IPS-NIHi7 (cell line): Measurements from ENCODE around the gene SLC16A3.
"Not testable (repeated sequence)": the region's sequence is repeated elsewhere in the genome, so short reads cannot be mapped to it uniquely, and the experiment has no call there.

Experiments
- DNase-seq: peaks from one replicate; pipeline ENCODE4 v3.0.0; 2012; ENCODE audit warnings: mixed read lengths; ENCODE audit errors: extremely low spot score

Gene SLC16A3

DNA sequence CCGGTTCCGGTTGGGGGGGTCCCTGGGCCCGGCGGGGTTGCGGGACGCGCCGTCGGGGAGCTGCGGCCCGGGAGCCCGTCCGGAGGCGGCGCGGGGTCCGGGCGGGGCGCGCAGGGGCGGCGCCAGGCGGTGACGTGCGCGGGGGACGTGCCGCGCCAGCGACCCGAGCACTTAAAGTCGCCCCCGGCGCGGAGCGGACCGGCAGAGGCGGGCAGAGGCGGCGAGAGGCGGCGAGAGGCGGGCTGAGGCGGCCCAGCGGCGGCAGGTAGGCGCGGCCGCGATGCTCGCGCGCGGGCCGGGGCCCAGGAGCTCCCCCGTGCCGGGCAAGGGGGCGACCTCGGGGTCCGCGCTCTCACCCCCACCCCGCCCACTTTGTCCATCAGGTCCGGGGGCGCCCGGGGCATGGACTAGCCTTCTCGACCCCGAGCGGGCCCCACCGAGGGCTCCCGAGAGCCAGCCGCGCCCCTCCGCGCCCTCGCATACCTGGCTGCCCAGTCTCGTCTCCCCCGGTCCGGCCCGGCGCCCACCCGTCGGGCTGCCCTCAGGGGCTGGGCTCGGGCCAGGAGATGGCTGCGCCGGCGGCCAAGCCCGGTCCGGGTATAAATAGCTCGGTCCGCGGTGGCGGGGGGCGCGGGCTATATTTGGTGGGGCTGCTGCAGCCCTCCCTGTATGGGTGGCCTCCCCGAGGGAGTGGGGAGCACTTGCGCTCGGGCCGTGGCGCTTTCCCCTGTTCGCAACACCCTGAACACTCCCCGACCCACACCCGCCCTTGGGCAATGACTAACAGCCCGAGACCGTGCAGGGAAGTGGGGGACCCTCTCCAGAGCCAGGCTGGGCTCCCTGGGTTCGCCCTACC is at the start of gene SLC16A3:
Gene SLC16A3 (plus strand): TSS at position 201 of the 856 bp plus-strand sequence. CDS start 6,967 bp downstream, outside the sequence.
- peak; percentile 79 for DNase-seq

DNA sequence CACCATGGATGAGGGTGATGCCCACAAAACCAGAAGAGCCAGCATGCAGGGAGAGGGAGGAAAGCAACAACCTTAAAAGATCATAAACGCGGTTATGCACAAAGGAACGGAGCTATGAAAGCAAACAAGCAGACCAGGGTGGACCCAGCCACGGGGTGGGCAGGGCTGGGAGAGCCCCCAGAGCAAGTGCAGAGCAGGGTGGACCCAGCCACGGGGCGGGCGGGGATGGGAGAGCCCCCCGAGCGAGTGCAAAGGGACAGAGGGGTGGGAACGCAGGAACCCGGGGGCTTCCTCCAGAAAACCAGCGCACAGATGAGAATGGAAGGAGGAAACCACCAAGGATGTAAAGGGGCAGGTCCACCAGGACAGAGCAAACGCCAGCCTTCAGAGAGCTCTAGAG is 49.4 kb upstream of the SLC16A3 start:
- DNase-seq: peak; percentile 3

DNA sequence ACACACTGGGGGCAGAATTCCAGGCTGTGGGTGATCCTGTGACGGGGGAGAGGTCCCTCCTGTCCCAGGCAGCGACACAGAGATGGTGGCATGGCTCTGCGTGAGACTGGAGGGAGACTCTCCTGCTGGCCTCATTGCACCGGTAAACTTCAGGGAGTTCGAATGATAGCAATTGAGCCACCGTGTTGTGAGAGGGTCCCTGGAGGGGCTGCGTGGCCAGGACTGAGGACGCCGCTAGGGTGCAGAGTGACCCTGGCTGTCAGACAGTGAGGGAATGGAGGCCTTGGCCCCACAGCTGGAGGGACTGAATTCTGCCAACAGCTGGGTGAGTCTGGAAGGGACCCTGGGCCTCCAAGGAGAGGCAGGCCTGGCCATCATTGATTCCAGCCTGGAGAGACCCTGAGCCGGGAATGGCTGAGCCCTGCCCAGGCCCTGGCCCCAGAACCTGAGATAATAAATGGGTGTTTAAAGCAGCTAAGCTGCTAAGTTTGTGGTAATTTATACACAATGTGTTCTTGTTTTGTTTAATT is 48.8 kb upstream of the SLC16A3 start:
- DNase-seq: peak; percentile 7

DNA sequence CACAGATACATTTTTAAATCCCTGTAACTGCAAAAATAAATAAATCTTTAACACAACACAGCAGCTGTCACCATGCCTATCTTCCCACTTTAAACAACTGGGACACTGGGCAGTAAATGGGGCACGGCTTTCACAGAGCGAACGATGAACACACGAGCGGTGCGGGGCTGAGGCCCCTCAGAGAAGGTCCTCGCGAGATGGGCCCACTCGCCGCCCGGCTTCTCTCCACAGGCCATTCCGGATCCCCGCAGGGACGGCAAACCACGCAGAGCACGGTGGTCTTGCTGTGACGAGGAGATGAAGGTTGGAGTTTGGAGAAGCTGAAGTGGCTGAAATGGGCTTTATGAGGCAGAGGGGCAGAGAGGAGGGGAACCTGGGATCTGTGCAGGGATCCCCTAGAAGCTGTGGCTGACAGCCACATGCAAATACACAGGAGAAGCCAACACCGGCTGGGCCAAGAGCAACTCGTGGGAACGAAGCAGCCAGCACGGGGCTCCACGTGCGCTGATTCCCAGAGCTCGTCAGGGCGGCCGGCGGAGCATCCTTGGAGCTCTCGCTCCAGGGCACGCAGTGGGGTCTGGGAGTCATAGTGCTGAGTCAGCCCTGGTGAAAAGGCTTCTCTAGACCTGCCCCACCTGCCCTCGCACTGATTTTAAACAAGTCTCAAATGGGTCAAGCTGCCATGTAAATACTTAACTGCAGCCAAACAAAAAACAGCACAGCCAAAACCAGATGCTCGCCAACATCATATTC is 47.9 kb upstream of the SLC16A3 start:
- DNase-seq: no peak

DNA sequence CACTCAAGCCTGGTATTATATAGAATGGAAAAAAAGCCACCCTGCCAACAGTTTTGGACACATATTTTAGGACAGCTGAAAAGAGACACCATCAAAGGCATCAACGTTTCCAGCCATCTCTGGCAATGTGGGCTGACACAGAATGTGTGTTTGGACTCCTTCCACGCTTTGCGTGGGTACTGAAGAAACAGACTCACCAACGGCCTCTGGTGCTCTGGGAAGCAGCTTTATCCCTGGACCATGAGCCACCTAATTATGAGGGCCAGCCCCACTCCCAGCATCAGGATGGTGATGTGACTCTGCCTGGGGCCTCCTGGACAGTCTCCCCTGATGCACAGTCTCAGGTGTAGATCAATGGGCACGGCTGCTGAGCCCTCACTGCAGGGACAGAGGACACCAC is 44.1 kb upstream of the SLC16A3 start:
- no peak for DNase-seq

DNA sequence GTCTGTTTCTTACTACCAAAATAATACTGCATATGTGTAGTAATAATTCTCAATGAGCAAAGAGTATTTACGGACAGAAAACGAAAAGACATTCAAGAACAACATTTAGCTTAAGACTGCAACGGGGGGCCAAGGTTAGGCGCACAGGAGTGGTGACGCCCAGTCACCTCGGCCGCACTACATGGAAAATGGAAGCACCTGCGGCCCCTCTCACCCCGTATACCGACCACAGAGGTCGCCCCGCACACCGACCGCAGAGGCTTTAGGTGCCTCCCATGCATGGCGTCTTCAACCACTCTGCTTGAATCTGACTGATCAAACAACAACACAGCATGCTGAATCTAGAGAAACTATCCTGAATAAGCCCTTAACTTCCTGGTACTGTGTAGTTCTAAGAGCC is 42.6 kb upstream of the SLC16A3 start:
- no peak for DNase-seq

DNA sequence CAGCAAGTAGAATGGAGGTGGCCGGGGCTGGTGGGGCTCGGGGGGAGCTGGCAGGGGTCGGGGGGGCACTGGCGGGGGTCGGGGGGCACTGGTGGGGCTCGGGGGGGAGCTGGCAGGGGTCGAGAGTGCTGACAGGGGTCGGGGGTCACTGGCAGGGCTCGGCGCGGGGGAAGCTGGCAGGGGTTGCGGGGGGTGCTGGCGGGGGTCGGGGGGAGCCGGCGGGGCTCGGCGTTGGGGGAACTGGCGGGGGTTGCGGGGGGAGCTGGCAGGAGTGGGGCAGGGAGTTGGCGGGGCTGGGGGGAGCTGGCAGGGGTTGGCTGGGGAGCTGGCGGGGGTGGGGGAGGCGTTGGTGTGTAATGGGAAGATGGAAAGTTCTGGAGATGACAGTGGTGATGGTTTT is 41.3 kb upstream of the SLC16A3 start:
- DNase-seq: no peak

DNA sequence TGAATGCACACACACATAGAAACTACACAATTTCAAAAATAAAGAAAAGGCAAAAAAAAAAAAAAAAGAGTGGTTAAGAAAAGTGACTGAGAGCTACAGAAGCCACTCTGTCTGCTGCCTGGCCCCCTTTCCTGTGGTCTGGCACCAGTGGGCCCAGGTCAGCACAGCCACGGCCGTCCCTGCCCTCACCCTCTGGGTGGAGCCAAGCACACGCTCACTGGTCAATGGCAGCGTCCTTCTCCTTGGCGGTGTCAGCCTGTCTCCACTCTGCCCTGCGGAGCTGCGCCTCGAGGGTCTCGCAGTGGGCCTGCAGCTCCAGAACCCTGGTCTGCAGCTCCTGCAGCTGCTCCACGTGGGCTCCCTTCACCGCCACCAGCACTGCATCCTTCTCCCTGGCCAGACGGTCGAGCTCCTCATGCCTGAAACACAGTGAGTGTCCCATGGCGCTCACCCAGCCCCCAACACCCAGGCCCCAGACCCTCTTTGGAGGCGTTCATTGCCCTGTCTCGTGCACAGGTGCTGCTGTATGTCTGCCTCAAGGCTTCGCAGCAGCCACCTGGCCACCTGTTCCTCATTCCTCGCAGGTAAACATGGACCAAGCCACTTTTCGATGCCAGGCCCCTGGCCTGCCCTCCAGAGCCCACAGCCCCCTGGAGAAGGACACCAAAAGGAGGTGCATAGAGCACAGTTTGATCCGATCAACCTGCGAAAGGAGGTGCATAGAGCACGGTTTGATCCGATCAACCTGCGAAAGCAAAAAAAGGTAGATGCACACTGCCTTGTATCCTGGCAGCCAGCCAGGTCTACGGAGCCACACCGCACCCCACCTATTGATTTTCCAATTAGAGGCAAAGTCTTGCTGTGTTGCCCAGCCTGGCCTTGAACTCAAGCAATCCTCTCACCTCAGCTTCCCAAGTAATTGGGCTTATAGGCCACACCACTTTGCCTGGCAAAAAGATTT is 40.6 kb upstream of the SLC16A3 start:
- DNase-seq: no peak

DNA sequence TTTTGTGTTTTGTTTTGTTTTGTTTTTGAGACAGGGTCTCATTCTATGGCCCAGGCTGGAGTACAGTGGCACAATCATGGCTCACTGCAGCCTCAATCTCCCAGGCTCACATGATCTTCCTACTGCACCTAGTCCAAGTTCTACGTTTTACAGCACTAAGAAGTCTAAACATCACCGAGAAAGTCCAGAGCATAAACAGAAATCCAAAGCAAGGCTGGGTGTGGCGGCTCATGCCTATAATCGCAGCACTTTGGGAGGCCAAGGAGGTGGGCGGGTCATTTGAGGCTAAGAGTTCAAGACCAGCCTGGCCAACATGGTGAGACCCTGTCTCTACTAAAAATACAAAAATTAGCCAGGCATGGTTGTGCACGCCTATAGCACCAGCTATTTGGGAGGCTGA is 35.8 kb upstream of the SLC16A3 start:
- not testable (repeated sequence) for DNase-seq

DNA sequence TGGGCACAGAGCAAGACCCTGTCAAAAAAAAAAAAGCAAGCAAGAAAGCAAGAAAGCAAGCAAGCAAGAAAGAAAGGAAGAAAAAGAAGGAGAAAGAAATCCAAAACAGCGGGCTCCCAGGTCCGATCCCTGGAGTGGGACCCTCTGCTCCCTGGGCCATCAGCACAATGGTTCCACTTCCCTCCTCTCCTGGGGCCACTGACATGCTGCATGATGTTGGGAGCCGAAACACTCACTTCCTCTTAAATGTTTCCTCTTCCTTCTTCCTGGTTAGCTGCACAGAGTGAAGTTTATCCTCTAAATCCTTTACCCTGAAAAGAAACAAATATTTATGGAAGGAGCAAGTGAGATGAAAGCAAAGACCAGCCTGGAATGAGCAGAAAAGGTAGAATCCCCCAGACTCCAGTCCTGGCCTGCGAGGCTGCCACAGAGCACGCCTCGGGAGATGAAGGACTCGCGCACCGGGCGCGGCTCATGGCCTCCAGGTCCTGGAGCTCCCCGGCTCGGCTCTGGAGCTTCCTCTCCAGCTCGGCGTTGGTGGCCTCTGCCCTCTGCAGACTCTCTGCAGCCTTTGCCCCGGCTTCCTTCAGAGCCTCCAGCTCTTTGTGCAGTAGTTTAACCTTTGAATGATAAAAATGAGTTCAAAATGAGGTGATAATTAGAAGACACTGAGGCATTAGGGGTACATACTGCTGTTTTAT is 35.2 kb upstream of the SLC16A3 start:
- no peak for DNase-seq

DNA sequence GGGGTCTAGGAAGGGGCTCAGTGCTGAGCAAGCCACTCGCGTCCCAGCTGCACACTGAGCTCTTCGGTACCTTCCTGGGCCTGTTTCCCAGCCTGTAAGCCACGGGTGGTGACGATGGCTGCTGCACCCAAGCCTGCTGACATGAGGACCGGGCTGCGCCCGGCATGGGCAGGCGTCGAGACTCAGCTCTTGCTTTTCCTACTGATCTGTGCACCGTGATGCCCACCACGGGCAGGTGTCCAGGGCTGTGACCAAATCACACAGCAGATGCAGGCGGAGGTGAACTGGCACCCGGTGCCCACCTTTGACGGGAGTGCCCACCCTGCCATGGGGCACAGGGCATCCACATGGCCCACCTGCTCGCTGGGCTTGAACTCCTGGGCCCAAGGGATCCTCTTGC is 34.1 kb upstream of the SLC16A3 start:
- DNase-seq: no peak

DNA sequence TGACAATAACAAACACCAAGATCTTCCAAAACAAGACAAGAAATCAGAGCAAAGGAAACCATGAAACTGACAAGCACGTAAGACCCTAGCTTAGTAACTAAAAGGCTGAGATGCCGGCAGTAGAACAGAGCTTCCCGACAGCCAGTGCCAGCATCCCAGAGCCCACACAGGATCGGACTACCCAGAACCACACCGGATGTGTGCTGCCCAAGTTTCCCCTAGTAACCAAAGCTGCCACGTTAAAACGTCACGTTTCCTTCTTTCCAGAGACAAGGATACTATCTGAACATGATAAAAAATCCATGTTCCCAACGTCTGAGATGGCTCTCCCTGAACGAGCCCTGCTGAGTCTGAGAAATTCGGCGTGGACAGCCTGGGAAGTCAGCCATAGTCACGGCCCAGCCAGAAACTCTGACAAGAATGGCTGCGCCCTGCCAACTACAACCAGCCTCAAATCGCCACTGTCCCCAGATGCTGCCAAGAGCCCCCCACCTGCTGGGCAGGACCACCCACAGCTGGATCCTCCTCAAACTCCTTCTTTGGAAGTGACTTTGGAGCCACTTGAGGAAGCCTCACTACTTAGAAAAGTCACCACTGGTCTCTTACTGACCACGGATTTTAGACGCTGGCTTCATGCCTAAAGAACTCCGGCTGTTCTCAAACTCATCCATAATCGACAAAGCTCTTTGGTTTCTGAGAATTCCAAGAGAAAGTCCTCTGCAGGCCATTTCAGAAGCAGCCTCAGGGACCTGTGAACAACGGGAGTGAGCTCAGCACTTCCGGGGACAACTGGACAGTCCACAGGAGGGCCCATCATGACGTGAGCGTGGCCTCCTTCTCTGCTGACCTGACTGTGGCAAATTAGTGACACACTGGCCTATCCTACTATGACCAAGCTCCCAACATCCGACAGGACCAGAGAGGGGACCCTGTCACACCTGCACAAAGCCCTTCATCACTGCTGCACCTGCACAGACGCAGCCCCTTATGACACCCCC is 32.9 kb upstream of the SLC16A3 start:
- DNase-seq: no peak

DNA sequence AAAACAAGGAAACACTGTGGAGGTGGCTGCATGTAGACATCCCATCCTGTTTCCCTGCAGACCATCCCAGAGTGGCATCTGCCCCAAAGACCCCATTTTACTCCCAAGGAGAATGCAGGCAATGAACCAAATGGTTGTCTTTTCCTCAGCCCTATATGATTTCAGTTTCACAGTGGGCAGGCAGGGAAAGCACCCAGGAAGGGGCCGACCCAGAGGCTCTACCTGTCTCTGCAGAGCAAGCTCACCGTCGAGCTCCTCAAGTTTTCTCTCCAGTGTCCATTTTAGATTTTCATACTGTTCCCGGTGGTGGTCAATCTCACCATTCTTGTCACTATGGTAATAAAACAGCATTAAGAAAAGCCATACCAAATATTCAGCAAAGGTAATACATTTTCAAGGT is 30.8 kb upstream of the SLC16A3 start:
- no peak for DNase-seq

DNA sequence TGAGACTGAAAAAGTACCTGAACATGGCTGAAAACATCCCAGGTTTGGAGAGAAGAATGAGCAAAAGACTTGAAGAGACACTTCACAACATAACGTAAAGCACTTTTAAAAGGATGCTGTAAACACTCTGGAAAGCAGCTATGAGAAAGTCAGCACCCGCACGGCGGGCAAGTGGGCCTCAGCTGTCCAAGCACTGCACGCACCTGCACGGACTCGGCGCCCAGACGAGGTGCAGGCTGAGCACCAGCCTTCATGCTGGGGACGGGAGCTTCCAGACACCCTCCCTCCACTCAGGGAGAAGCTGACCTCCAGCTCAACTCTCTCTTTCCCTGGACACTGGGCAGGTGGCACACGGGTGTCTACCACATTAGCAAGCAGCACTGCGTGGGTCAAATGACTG is 29.3 kb upstream of the SLC16A3 start:
- DNase-seq: no peak

DNA sequence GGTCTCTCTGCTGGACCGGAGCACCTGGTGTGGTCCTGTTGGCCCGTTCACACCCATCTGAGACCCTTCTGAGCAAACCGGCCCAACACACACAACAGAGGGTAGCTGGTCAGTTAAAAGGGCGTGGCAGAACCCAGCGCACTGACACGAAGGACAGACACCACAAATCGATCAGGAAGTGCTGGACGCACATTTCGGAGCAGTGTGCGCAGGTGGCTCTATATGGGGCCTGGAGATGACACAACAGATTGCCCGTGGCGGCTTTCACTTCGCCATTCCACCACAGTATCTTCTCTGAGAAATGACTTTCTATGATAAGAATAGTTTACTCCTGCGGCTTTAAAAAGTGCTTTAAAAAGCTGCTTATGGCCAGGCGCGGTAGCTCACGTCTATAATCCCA is 28.7 kb upstream of the SLC16A3 start:
- DNase-seq: no peak

DNA sequence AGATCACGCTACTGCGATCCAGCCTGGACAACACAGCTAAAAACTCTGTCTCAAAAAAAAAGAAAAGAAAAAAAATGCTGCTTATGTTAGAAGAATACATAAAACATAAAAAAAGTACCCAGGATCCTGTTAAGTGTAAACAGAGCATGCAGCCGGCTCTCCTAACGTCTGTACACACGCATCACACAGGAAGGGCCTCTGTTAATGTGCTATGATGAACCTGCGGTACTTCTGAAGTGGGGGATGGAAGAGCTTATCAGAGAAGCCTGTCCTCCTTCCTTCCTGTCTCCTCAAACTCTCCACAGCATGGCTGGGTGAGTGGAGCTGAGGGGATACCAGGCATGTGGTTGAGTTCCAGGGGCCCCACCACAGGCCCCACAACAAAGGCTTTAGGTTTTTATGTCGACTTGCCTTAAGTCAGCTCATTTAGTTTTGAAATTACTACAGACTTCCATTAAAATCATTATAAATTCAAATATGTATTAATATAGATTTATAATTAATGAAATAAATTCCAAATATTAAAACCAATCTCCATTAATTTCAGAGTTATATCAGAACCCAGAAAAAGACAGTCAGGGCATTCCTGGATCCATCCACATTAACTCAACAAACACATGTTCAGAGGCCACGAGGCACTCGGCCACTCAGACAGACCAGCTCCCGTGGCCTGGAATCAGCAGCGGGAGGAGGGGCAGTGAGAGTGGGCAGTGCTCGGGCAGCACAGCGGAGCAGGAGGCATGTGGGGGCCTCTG is 27.9 kb upstream of the SLC16A3 start:
- DNase-seq: no peak

DNA sequence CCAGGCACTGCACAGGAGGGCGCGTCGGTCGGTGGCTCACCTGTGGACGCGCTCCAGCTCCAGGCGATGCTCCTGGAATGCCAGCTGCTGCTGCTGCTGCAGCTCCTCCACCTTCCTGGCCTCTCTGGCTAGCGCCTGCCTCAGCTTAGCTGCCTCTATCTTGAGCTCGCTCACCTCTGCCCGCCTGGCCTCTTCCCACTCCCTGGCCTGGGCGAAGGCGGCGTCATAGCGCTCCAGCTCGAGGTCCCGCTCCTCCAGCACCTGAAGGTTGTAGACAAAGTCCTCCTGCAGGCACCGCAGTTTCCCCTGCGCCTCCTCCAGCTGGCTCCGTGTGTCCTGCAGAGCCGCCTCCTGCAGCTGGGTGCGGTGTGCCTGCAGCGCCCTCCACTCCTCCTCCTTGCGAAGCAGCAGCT is 27.3 kb upstream of the SLC16A3 start:
- DNase-seq: no peak

DNA sequence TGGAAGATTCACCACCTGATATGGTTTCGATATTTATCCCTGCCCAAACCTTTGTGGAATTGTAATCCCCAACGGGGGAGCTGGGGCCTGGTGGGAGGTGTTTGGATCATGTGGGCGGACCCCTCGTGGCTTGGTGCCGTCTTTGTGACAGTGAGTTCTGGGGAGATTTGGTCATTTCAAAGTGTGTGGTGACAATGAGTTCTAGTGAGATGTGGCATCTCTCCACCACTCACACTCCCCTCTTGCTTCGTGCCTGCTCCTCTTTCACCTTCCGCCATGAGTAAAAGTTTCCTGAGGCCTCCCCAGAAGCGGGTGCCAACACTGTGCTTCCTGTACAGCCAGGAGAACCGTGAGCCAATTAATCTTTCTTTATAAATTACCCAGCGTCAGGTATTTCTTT is 25.9 kb upstream of the SLC16A3 start:
- DNase-seq: no peak

DNA sequence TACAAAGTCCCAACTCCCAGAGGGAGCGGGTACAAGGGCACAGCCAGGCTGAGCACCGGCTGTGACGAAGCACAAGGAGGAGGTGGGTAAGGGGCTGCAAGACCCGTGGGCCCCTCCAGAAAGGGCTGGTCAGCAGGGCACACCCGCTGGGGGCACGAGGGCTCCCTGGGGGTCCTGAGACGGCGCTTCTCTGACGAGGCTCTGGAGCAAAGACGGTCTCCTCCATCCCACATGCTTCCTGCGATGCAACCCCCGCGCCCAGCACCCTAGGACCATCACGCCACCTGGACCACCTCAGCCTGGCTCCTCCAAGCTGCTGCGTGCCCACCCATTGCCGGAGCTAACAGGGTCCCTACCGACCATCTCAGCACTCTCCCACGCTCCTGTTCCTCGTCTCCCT is 24.9 kb upstream of the SLC16A3 start:
- no peak for DNase-seq
